SU-DHL-6 (cell line): ENCODE data around the gene PACC1.

Experiments
- H2AFZ ChIP-seq: fragments of 200-600 bp; sonication (generic); 2 replicates; pipeline ENCODE4 v1.6.1; 2014; ENCODE audit warnings: low read depth, mild to moderate bottlenecking, moderate library complexity, mixed read lengths, antibody characterized with exemption, low read length; ENCODE audit not compliant: severe bottlenecking
- H3F3A ChIP-seq: fragments of 200-600 bp; shearing (Covaris generic); 2 replicates; pipeline ENCODE4 v1.6.0; 2016; ENCODE audit warnings: antibody characterized with exemption, mild to moderate bottlenecking; ENCODE audit not compliant: insufficient read depth
- H3K27ac ChIP-seq: fragments of 200-600 bp; sonication (generic); 2 replicates; pipeline ENCODE4 v1.5.1; 2016; ENCODE audit warnings: low read depth, mild to moderate bottlenecking, low read length, moderate library complexity, mixed read lengths
- H3K27me3 ChIP-seq: fragments of 200-600 bp; sonication (generic), shearing (Covaris generic); 2 replicates; pipeline ENCODE4 v1.6.0; 2014; ENCODE audit warnings: mild to moderate bottlenecking, low read length
- H3K36me3 ChIP-seq: fragments of 200-600 bp; sonication (generic); 2 replicates; pipeline ENCODE4 v1.6.1; 2014; ENCODE audit warnings: mild to moderate bottlenecking, low read length, mixed read lengths
- H3K4me2 ChIP-seq: fragments of 300-600, 200-600 bp; shearing (Covaris generic), sonication (generic); 2 replicates; pipeline ENCODE4 v1.6.0; 2014; ENCODE audit warnings: low read length, low read depth, mild to moderate bottlenecking; ENCODE audit not compliant: poor library complexity, severe bottlenecking
- H3K4me3 ChIP-seq: fragments of 200-600 bp; sonication (generic); 2 replicates; pipeline ENCODE4 v1.5.1; 2014; ENCODE audit warnings: antibody characterized with exemption, low read length, mild to moderate bottlenecking, mixed read lengths; ENCODE audit not compliant: insufficient read depth, poor library complexity, severe bottlenecking
- H3K79me2 ChIP-seq: fragments of 200-600 bp; sonication (generic); 2 replicates; pipeline ENCODE4 v1.6.1; 2014; ENCODE audit warnings: mild to moderate bottlenecking, low read length, moderate library complexity; ENCODE audit not compliant: insufficient read depth
- H3K9ac ChIP-seq: fragments of 200-600 bp; sonication (generic); 2 replicates; pipeline ENCODE4 v1.7.0; 2014; ENCODE audit warnings: mild to moderate bottlenecking, low read length
- H3K9me2 ChIP-seq: fragments of 200-600 bp; sonication (generic); replicated peaks from 2 replicates; pipeline ENCODE4 v1.6.1; 2014; ENCODE audit warnings: low read length; ENCODE audit not compliant: insufficient read depth
- H3K9me3 ChIP-seq: fragments of 200-600 bp; sonication (generic); 2 replicates; pipeline ENCODE4 v1.6.1; 2014; ENCODE audit warnings: low read length, mixed read lengths; ENCODE audit not compliant: insufficient read depth
- H4K20me1 ChIP-seq: fragments of 200-600 bp; sonication (generic); 2 replicates; pipeline ENCODE4 v1.6.1; 2014; ENCODE audit warnings: low read depth, mild to moderate bottlenecking, antibody characterized with exemption, low read length, moderate library complexity, mixed read lengths
- CTCF ChIP-seq: fragments of 200-600 bp; sonication (generic); IDR thresholded peaks from one replicate; pipeline ENCODE4 v1.5.1; 2017; ENCODE audit warnings: antibody characterized with exemption, mild to moderate bottlenecking, low read length, moderate library complexity; ENCODE audit not compliant: insufficient read depth, poor library complexity, severe bottlenecking
- EZH2phosphoT487 ChIP-seq: fragments of 200-600 bp; sonication (generic), shearing (Covaris generic); conservative IDR thresholded peaks from 2 replicates; pipeline ENCODE4 v1.6.1; 2018; ENCODE audit warnings: mild to moderate bottlenecking, antibody characterized with exemption, low read length, moderate library complexity, mixed read lengths

Gene PACC1

GRCh38 chr1:212451416-212452322, 37.0 kb upstream of the PACC1 start:
- H4K20me1 ChIP-seq: no peaks in the 10 kb centered on the region
- no peaks in the 10 kb centered on the region for H3K27me3 ChIP-seq
- no peaks in the 10 kb centered on the region for H3K36me3 ChIP-seq
- H3K4me2 ChIP-seq: no peak overlapping the region
- no peaks in the 10 kb centered on the region for H3F3A ChIP-seq
- H3K9me2 ChIP-seq: no peaks in the 10 kb centered on the region
- no peak overlapping the region for H3K9ac ChIP-seq
- no peak overlapping the region for H3K27ac ChIP-seq
- no peaks in the 10 kb centered on the region for H3K9me3 ChIP-seq
- no peaks in the 10 kb centered on the region for H3K79me2 ChIP-seq
- H2AFZ ChIP-seq: no peak overlapping the region
- H3K4me3 ChIP-seq: no peak overlapping the region
- TF ChIP-seq EZH2phosphoT487 (no peak), CTCF (no peak)

- Histone ChIP-seq H3K27ac (no peak overlapping the region), H3K4me2 (no peak overlapping the region)
These were observed 35.7 kb upstream of the PACC1 start for GRCh38 chr1:212450331-212450881.

GRCh38 chr1:212447478-212447877, 32.8 kb upstream of the PACC1 start:
- H3K27ac ChIP-seq: no peak overlapping the region
- H3K36me3 ChIP-seq: no peaks in the 10 kb centered on the region
- no peaks in the 10 kb centered on the region for H4K20me1 ChIP-seq
- H3K4me3 ChIP-seq: no peak overlapping the region
- no peak overlapping the region for H2AFZ ChIP-seq
- no peak for TF ChIP-seq EZH2phosphoT487
- TF ChIP-seq CTCF: no peak
- H3K79me2 ChIP-seq: no peaks in the 10 kb centered on the region
- H3F3A ChIP-seq: no peaks in the 10 kb centered on the region
- H3K9ac ChIP-seq: no peak overlapping the region
- H3K4me2 ChIP-seq: no peak overlapping the region
- no peaks in the 10 kb centered on the region for H3K9me3 ChIP-seq
- no peaks in the 10 kb centered on the region for H3K27me3 ChIP-seq
- H3K9me2 ChIP-seq: no peaks in the 10 kb centered on the region

More at GRCh38 chr1:212450331-212450881, 35.7 kb upstream of the PACC1 start:
- TF ChIP-seq EZH2phosphoT487 (no peak), CTCF (no peak)
- Histone ChIP-seq H4K20me1 (no peaks in the 10 kb centered on the region), H3K4me3 (no peak overlapping the region), H3K9ac (no peak overlapping the region), H3K9me3 (no peaks in the 10 kb centered on the region), H3K9me2 (no peaks in the 10 kb centered on the region), H3K27me3 (no peaks in the 10 kb centered on the region), H3K79me2 (no peaks in the 10 kb centered on the region), H3F3A (no peaks in the 10 kb centered on the region), H3K36me3 (no peaks in the 10 kb centered on the region), H2AFZ (no peak overlapping the region)
